HG03521 (cell line): ENCODE data around the gene NPY5R.

Source experiments
- ATAC-seq: cut with Tn5 transposase; IDR thresholded peaks from one replicate; pipeline ENCODE4 v1.9.1; 2021; ENCODE audit warnings: mild to moderate bottlenecking, moderate library complexity; ENCODE audit not compliant: unreplicated experiment

The NPY5R gene

DNA sequence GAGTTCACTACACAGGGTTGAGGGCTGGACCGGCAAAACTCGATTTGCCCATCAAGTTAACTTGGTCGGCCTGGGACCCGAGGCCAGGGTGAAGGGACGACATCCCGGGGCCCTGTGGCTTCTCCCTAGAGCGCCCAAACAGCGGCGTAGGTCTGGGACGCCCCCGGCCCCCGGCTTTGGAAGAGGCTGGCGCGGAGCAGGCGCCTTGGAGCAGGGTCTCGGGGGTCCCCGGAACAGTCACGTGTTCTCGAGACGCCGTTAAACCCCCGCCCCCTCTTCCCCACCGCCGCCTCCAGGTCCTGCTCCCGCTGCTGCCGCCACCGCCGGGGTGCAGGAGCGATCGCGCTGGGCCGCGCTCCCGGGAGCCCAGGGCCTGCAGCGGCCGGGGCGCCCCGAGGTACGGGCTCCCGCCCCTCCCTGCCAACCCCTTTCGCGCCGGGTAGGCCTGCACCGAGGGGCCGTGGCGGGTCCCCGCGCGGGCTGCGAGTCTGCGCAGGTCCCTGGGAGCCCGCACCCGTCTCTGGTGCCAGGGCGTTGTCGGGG lies at the start of gene NPY5R:
Gene NPY5R, plus strand, starts transcription at position 289 of the 543 bp plus-strand sequence. CDS start 6,382 bp downstream, outside the sequence.
- no peak for ATAC-seq

- ATAC-seq: no peak
These were observed 48.6 kb upstream of the NPY5R start for GRCh38 chr4:163295138-163295537.

- ATAC-seq: no peak
These were observed 43.2 kb upstream of the NPY5R start for GRCh38 chr4:163300445-163300844.

- no peak for ATAC-seq
These were observed 40.6 kb upstream of the NPY5R start for GRCh38 chr4:163303069-163303468.

- ATAC-seq: no peak
These were observed 34.2 kb upstream of the NPY5R start for GRCh38 chr4:163309466-163309865.

- no peak for ATAC-seq
These were observed 26.6 kb upstream of the NPY5R start for GRCh38 chr4:163317110-163317509.

DNA sequence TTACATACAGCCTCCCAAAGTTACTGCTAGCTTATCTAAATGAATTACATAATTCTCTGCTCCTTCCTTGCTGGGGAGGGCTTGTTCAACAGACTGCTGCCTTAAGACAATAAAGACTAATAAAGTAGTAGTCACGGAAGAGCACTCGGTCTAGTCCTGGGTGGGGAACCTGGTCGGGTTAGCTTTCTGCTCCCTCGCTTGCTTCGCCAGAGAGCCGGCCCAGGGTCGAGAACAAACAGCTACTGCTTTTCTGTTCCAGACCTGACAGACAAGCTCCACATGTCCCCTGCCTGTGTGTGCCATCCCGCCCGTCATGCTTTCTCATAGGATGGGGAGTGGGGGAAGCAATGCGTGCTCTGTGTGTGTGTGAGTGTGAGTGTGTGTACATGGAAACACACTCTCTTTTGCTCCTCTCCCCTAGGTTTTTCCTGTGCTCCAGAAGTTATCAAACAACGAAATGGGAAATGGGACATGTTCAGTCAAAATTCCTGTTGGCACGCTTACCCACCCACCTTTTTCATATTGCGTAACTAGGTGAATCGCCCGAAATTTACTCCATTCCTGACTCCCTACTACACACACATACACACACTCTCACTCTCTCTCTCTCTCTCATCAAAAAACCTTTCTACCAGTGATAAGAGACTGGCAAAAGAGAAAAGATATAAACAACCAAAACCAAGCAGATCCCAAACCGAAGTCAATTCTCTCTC lies 12.6 kb upstream of the NPY5R start:
- no peak for ATAC-seq

DNA sequence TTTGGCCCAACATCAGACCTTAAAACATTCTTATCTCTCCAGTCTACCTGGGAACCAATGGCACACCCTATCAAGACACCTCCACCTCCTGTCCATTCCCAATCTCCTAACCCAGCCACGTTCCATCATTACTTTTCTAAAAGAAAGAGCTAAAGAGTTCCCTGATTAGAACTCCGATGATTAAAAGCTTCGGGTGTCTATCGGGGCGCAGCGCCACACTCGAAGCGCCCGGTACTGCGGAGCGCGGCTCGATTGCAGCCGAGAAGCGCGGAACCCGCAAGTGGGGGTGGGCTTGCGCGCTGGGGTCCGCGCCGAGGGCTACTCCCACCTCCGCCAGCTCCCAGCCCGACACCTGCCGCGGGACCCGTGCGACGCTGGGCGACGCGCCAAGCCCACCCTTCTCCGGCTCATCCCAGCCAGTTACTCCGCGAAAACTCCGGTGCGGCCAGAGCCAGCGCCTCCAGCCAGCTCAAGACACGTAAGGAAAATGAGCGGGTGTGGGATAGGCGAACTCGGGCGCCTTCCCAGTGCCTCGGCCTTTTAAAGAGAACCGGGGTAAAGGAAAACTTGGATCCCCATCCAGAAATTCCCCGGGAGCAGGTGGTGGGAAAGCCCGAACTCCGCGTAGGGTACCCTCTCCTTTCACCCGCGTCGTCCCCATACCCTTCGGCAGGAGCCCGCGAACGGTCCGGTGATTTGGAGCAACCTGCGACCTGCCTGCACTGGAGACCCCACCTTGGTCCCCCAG lies 11.9 kb upstream of the NPY5R start:
- no peak for ATAC-seq

DNA sequence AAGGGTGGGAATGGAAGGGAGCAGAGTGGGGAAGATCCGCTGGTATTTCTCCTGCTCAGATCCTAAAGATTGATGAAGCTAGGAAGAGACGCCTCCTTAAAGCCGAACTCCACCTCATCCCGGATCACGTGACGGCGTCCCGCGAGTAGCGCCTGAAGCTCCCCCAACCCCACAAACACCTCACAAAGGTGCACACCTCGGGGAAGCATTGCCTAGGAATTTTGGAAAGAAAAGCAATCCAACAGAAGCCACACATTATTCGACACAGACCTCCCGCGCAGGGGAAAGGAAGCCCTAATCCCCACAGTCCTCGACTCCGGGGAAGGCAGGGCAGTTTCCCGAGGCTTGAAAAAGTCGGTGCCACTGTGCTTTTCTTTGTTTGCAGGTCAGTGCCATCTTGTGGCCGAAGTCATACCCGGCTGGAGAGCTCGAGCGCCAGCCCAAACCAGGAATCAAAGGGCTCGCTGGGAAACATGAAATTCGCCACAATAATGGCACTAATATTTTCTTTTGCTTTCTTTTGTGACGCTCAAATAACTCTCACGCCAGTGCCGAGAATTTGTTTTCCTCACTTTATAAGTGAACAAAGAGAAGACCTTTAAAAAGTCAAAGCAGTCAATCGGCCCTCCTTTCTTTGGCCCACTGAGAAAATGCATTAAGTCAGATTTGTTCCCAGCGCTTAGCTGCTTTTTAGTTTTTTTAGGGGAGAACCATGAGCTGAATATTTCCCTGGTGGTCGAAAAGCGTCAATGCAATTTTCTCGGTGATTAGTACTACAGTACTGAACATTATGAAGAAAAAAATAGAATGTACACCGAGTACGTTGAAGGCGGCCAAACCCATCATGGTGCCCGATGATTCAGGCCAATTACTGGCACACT lies 10.9 kb upstream of the NPY5R start, which contains the start of gene NPY1R:
Gene NPY1R, minus strand, starts transcription at position 71 of the 881 bp plus-strand sequence. CDS start 6,042 bp downstream, outside the sequence.
- peak; percentile 77 for ATAC-seq

DNA sequence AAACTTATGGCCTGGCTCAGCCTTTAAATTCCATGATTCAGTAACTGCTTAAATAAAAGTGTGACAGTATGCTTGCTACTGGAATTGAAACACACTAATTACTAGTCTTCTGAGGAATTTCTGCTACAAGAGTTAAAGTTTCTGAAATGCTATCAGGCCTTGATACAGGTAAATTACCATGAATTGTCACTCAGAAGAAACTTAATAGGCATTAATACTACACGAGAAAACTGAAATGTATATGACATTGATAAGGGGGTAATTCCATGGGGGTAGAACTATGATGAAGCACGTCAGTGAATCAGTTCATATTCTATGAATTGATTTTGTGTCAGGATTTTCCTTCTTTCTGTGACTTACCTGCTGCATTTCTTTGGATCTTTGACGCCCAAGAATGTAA lies 8.3 kb upstream of the NPY5R start:
- no peak for ATAC-seq

GRCh38 chr4:163344147-163345125 lies 744 bp downstream of the NPY5R start:
- no peak for ATAC-seq

DNA sequence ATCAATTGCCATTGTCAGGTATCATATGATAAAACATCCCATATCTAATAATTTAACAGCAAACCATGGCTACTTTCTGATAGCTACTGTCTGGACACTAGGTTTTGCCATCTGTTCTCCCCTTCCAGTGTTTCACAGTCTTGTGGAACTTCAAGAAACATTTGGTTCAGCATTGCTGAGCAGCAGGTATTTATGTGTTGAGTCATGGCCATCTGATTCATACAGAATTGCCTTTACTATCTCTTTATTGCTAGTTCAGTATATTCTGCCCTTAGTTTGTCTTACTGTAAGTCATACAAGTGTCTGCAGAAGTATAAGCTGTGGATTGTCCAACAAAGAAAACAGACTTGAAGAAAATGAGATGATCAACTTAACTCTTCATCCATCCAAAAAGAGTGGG lies 7.0 kb downstream of the NPY5R start:
- no peak for ATAC-seq

GRCh38 chr4:163353054-163353453 lies 9.4 kb downstream of the NPY5R start:
- ATAC-seq: no peak

DNA sequence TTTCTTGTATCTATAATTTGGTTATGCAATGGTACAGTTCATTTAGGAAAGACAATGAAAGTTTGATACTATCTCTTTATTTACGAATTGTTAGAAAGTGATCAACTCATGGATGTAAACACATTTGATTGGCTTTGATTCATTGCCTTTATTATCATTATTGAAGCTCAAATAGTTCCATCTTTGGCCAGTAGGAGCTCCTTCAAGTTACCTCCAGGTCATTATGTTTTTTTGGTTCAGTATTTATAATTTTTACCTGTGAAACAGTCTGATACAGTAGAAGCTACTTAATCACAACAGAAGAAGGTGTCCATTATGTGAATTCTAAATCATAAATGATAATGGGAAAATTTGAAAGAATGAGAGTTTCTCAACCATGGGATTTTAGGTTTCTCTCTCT lies 12.4 kb downstream of the NPY5R start:
- ATAC-seq: no peak

GRCh38 chr4:163367651-163368050 lies 24.0 kb downstream of the NPY5R start:
- ATAC-seq: no peak

- no peak for ATAC-seq
These were observed 28.3 kb downstream of the NPY5R start for GRCh38 chr4:163372029-163372428.

- ATAC-seq: no peak
These were observed 35.0 kb downstream of the NPY5R start for GRCh38 chr4:163378661-163379060.

DNA sequence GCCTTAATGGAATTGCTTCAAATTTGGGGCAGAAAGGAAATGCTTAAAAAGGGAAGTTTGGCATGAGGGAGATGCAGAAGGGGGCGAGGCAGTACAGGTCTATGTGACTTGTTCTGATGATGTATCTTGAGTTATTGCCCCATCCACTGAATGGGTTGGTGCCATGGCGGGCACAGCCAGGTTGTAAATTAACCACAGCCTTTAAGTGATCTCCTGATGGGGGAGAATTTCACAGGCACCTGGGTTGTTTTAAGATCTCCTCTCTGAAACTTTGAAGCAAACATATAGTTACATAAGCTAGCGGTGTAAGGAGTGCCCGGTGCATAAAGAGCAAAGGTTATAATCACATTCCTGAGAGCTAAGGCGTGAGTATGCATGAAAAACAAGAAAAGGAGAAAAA lies 37.0 kb downstream of the NPY5R start:
- no peak for ATAC-seq

DNA sequence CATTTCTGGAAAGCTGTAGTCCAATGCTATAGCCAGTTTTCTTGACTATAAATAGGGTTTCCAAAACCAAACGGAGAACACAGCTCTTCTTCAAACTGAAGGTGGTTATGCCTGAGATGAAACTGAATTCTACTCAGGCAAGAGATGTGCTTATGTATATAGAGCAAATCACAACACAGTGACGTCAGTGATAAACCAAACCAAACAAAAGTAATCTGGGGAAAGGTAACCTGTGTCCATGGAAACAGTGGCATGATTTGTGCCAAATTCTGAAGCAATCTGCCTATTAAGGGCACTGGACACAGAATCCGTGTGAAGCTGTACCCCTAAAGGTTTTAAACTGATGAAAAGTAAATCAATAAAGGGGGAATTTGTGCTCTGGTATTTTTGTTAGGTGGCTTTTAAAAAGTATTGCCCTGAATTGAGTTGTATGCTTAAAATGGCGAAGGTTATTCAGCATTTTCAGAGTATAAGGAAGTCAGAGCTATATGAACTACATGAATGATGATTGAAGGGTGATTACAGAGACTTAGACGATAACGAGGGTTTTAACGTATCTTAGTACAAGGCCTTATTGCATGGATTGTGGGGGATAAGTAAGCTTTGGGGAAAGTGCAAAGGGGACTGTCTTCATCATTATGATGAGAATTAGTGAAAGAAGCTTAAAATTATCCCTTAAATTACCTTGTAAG lies 38.6 kb downstream of the NPY5R start:
- ATAC-seq: no peak
